TTC549 (cell line): ENCODE results near the gene CPT1A.

Experiments used
- FAIRE-seq: peaks from 2 replicates; lab custom pipeline; 2012; peaks lifted over from hg19 to GRCh38; lab: Jason Lieb, UNC

Gene CPT1A

DNA sequence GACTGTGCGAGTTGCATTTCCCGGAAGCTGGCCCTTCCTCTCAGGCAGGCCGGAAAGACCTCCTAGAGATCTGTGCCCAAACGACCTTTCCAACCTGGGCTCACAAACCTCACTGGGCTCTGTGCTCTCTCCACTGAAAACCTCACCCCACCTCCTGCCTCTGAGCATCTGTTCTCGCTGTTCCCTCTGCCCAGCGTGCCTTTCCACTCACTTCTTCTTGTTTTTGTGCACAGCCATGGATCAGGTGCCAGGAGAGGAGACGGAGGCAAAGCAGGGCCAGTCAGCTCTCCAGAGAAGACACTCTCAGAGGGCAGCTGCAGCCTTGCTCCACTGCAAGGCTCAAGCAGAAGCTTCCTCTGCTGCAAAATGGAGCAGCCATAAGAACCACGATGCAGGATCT, 10.9 kb upstream of the CPT1A start:
- no peak for FAIRE-seq

DNA sequence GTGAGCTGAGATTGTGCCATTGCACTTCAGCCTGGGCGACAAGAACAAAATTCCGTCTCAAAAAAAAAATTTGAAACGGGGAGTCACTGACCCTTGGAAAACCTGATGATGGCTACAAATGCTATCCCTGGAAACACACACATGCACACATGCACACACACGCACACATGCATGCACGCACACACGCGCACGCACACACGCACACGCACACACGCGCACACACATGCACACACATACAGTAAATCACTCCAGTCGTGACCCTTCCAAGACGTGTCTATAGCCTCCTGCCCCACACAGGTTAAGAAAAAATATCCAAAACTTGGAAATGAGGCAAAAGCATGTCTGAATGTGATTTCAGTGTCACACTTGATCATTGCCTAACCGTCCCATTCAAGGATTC, 6.7 kb upstream of the CPT1A start:
- FAIRE-seq, result no peak

DNA sequence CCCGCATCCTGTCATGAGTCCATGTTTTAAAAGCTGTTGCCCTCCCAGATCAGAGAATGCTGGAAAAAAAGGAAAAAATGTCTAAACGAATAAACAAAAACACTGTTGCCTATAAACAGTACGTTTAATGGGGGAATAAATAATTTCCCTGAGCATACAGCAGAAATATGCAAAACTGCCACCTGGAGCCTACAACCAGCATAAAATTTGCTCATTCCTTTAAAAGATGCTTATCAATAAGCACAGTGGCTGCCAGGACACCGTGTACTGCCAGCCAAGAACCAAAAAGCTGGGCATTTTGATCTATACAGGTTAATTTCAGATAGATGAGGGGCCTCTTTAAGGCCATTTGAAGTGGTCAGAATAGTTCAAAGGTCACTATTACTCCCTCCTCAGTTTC, 5.7 kb upstream of the CPT1A start:
- FAIRE-seq, result no peak

DNA sequence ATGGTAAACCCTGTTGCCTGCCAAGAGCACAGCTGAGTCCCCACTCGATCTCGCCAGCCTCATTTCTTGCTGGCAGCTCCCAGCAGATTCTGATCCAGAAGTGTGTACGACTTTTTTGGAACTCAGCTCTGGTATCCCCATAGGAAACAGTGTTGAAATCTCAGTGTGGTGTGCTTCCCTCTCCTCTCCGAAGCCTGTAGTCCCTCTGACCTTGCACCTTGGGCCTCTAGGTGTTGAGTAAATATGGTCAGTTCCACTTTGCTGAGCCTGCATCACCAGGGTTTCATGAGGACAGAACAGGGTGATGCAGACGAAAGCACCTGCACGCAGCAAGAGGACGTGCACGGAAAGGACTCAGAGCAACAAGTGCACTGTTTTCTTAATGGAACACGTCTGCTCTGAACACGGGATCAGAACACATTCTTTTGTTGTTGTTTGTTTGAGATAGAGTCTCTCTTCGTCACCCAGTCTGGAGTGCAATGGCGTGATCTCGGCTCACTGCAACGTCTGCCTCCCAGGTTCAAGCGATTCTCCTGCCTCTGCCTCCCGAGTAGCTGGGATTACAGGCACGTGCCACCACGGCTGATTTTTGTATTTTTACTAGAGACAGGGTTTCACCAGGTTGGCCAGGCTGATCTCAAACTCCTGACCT, 3.8 kb upstream of the CPT1A start:
- FAIRE-seq, result no peak

DNA sequence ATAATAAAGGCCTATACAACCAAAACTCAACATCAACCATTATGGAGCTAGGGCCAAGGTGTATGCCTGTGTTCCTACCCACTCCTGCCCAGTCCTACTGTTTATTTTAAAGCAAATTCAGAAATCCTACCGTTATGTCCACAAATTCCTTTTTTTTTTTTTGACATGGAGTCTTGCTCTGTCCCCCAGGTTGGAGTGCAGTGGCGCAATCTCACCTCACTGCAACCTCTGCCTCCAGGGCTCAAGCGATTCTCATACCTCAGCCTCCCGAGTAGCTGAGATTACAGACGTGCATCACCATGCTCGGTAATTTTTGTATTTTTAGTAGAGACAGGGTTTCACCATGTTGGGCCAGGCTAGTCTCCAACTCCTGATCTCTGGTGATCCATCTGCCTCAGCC, 3.1 kb upstream of the CPT1A start:
- FAIRE-seq, result no peak

DNA sequence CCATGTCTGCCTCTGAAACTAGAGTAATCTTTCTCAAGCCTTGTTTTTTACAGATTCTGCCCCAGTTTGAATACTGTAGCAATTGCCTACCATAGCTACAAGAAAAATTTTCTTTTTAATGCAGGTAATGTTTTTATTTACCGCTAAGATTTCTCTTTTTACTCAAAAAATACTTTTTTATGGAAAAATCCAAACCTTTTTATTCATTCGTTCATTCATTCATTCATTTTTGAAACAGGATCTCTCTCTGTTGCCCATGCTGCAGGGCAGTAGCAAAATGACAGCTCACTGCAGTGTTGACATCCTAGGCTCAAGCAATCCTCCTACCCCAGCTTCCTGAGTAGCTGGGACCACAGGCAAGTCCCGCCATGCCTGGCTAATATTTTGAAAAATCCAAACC, 2.7 kb upstream of the CPT1A start:
- FAIRE-seq, result no peak

DNA sequence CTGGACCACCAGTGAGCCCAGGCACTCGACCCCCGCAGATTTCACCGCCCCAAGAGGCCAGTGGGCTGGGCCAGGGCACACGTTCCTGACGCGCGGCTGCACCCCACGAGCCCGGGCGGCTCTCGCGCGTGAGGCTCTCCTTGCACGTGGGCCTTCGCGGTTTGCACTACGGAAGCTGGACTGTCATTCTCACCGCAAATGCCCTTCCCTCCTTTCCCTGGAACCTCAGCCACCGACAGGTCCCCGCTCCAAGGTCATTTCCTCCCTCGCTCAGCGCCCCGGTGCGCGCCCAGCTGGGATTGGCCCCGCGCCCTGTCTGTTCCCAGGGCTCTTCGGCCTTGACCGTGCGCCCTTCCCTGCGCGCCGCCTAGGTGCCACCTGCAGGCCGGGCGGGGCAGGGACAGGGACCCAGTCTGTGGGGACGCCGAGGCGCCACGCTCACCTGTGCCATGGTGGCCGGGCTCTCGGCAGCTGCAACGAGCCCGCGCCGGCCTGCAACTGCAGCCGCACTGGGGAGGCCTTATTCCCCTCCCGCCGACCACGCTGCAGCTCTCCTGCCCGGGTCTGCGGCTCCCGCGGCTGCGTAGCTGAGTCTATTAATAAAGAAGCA, 2.1 kb upstream of the CPT1A start:
- no peak for FAIRE-seq

DNA sequence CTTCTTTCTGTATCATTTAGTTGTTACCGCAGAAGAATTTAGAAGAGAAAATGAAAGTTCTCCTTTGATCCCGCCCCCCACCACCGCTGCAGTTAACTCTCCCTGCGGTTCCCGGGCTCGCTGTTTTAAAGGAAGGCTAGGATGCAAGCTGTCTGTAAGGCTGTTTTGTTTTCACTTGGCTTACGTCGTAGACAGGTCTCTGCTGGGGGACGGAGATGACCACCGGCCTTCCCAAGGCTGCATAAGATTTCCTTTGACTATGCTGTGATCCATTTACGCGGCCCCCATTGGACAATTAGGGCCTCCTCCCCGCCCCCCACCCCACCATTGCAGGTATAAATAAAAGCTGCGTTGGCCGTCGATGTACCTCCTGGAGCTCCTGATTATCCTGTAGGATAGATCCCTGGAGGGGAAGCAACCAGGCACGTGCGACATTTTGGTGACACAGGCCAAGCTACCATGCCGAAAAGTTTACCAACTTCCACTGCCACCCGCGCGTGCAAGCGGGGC, 1.4 kb upstream of the CPT1A start:
- no peak for FAIRE-seq

DNA sequence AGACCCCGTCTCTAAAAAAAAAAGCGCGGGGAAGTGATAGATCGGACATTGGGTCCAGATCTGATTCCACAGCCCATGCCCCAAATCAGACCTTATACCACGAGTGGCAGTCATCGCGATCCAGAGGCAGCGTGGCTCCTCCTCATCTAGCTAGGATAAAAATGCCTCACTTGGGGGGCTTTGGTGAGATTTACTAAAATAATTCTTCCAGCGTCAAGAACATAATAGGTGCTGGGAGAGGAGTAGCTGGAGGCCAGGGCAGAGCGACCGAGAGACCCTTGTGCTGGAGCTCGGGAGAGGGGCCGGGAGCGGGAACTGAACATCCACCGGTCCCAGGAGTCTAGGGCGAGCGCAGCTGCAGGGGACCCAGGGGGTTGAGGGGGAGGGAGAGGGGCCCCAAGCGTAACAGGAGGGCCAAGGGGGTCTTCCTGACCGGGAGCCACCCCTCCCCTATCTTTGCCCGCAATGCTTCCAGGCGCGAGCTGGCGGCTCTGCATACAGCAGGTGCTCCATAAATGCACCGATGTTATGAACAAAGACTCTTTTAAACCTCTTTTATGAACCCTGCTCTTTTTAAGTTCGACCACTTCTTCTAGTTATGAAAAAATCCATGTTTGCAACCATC, 823 bp upstream of the CPT1A start:
- FAIRE-seq, result no peak

DNA sequence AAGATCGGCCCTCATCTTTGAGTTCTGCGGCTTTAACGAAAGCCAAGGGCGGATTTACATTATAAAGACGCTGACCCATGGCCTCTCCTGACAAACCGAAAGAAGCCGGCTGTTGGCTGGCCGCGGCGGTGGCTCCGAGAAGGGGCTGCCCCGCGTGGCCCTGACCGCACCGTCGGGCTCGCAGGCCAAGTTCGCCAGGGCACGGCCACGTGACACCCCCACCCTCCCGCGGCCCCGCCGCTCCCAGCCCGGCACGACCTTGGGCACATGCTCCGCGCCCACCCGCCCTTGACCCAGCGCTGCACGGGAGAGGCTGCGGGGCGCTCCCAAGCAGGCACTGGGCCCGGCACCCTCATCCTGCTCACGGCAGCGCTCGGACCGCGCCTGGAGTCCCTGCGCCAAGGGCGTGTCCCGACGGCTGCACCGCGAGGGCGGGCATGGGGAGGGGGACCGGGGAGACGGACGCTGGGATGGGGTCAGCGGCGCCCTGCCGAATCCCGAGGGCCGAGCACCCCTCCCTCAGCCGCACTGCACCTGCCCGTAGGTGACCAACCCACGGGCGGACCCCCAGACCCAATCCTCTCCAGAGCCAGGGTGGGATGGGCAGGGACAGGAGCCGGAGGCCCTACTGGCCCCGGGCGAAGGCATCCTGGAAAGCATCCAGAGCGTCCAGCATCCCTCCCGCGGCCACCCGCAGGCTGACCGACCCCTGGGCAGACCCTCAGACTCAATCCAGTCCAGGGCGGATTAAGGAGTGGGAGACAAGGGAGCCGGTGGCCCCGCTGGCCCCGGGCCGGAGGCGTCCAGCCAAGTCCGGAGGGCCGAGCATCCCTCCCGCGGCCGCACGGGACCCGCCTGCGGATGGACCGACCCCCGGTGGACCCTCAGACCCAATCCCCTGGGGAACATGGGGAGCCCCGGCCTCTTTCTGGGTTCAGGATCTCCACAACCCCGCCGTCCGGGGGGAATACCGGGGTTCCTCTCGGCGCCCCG, 759 bp downstream of the CPT1A start:
- FAIRE-seq, result no peak

DNA sequence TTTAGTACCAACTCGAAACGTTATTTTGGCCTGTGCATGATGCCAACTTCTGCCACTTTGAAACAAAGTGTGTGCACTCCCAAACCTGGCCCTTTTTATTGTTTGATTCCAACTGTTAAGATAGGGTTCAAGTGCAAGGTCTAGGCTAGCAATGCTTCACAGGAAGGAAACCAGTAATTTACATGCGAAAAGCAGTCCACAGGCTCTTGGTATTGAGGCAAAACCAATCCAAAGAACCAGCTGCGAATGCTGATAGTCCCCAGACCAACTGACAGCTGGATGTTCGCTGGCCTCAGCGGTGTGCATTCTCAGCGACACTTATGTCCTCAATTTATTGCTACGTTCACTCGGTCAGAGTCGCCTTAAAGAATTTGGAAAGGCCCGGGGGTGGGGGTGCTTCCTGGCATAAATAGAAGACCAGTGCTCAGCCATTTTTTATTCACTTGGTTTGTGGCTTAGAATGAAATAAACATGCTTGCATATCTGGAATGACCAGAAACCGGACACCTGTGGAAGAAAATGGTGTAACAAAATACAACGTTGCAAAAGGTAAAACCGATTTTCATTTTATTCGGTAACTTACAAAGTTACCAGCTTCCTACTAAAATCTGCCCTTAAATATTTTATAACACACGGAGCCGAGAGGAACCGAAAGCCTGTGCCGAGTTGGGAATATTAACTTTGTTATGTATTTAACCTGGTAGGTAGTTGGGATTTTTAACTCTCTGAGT, 1.6 kb downstream of the CPT1A start:
- FAIRE-seq, result no peak

DNA sequence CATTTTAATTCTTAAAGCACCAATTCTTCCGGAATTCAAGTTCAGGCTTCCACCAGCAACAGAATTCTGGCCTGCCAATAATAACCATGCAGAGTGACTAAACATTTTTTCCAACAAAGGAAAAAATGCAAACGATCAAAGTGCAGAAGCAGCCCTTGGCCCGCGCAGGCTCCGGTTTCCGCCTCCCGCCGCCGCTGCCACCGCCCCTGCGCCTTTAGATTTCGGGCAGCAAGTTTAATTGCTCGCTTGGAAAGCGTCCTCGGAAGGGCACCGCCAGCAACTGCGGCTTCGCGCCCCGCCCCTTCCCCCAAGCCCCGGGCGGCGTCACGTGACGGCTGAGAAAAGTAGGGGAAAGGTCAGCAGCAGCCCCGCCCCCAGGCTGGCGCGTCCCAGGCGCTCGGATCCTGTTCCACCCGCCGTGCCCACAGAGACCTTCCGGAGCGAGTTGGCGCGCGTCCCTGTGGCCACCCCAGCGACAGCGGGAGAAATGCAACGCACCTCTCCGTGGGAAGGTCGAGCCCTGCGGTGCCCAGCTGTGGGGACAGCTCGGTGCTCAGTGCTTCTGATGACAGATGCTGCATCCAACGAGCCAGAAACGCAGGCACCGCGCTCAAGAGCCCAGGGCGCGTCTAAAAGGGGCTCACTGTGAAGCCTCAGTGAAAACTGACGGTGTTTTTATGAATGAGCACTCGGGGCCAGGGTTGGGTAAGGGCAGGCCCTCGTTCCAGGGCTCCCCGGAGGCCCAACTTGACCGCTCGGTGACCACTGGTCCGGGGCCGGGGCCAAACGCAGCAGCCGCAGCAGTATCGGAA, 2.5 kb downstream of the CPT1A start:
- FAIRE-seq, result no peak

DNA sequence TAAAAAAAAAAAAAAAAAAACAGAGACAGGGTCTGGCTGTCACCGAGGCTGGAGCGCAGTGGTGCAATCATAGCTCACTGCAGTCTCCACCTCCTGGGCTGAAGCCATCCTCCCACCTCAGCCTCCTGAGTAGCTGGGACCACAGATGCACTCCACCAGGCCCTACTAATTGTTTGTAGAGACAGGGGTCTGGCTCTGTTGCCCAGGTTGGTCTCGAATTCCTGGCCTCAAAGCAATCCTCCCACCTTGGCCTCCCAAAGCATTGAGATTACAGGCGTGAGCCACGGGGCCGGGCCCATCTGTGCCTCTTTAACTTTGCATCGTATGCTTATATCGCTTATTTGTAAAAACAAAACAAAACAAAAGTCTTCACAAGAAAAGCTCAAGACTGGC, 3.1 kb downstream of the CPT1A start:
- no peak for FAIRE-seq

DNA sequence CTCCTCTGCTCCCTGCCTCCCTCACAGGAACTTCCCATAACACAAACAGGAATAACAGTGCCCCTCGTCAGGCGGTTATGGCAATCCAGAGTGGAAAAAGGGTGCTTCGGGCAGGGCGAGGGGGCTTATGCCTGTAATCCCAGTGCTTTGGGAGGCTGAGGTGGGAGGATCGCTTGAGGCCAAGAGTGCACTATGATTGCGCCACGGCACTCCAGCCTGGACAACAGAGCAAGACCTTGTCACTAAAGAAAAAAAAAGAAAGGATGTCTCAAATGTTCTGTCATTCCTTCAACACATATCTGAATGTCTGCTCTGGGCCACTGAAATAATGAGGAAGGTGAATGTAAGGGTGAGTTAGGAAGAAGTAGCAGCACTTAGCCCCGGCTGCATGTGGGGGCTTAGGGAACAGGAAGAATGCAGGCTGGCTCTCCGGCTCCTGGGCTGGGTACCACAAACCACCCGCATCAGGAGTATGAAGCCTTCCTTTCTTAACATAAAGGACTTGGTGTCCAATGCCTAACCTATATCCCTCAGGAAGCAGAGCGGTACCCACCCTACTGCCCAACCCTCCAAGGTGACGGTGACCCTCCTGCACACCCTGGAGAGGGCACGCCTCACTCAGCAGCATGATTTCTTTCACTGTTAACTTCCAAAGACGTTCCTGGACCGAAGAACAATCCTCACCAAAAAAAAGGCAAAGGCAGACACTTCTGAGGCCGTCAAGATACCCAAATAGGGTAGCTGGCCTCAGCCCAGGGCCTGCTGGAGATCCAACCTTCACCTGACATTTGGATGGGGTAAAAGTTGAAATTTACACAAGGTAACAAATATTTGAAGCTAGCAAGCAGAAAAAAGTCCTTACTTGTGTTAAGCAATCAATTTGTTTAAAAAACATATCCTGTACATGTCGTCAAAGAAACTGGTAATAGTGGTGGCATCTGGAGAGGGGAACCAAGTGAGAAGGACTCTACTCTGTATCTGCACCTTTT, 3.8 kb downstream of the CPT1A start:
- no peak for FAIRE-seq

DNA sequence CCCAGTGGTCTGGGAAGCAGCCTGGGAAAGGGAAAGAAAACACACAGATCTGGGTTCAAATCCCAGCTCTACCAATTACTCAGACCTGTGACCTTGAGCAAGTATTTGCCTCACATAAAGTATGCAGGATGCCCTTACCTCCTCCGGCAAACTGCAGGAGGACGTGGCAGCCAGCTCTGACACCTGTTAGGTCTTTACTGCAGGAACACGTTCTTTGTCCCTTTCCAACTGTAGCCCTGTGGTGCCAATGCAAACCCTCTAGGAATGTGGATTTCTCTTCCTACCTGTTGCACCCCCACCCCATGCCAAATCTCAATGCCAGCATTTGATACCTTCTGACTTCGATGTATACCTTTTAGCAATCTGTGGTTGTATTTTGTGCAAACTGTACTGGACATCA, 6.0 kb downstream of the CPT1A start:
- no peak for FAIRE-seq

DNA sequence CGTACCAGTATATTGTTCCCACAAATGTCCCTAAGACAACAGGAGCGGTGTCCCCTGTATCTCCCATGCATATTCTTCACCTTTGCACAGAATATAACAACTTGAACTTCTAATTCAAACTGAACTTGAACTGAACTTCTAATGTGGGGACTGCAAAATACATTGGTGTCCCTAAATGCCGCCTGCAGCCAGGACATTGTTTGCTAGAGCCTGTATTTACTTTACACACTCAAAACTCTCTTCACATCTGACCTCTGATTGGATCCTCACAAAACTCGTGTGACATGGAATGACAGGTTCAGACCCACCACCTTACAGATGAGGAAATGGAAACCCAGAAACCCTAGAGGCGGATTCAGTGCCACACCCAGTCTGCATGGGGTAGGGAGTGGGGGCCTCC, 6.4 kb downstream of the CPT1A start:
- FAIRE-seq, result no peak

DNA sequence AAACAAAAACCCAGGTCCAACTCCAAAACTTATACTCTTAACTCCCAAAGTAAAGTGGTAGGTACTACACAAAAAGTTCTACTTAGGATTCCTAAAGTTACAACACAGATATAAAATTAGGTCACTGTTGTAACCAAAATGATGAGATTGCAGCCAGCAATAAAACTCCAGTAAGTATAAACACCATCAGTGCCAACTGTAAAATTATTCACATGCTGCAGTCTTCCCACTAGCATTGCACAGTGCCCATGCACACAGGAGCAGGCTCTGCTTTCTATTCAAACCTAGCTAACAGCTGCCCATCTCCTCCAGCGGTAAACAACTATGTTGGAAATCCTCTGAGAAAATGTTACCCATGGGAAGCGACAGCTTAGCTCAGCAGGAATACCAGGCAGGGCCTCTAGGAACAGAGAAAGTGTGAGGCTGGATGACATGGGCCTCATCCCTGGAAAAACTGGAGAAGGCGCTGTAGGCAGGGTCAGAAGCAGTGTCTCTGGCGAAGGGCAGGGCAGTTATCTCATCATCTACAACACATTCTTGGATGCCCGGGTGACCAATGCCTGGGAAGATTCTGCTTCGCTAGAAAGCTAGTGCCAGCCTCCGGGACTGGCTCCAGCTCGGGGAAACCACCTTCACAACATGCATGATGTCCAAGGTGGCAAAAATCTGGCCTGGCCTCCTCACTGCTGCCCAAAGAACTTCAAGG, 9.1 kb downstream of the CPT1A start:
- FAIRE-seq, result no peak

DNA sequence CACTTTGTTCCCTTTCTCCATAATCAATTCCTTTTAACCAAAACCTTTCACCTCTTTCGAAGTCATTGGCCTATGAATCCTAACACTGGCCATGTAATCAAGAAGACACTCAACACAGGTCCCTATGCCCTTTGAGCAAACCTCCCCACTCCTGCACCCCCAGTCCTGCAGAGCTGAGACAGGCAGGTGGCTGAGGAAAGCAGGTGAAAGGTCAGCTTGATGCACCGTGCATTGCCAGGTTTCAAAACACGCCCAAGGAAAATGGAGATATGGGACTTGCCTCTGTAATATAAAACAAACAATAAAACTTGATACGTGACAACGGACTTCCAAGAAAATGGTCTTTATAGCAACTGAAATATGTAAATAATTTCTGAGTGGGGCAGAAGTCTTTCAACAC, 10.6 kb downstream of the CPT1A start:
- no peak for FAIRE-seq

DNA sequence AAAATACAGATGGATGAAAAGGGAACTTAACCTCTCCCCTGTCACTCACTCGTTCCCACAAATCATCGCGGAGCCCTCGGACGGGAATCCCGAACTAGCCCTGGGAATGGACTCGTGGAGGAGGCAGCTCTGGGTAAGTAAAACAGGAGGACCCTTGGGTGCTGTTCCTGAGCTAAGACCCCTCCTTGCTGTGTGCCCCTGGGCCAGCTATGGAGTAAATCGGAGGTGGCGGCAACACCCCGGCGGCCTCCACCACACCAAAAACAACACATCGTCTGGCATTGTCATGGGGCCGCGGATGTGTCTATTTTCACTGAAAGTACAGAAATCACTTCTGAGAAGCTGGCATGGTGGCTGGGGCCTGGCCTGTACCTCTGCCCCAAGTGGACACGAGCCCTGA, 12.1 kb downstream of the CPT1A start:
- FAIRE-seq, result no peak
